ENCODE results near the gene TAF1. TPM values are rescaled to one million over a fixed set of nuclear protein-coding genes. Genes with fewer than 3 reads are reported as not detected.
A peak's percentile ranks its signal among the peaks of the same experiment; 100 is the strongest.
"Not testable (repeated sequence)": the region's sequence is repeated elsewhere in the genome, so short reads cannot be mapped to it uniquely, and the experiment has no call there.

Gene TAF1
- total and polyA plus RNA-seq, 9 of the 15 experiments (the other 6 are each of a cell fraction or from before 2014, with no cell fraction given), result 6.4 to 45.1 (median 38.1) TPM

- H3K9me3 ChIP-seq (replicated peaks; ENCODE audit: control insufficient read depth, insufficient read depth, low read depth, low read length); BruUV-seq (replicated peaks); ATAC-seq; H3K4me1 ChIP-seq (replicated peaks in 1 of 2; ENCODE audit: control insufficient read depth in 2 of 2, insufficient read depth in 2 of 2, low read length in 2 of 2); POLR2A ChIA-PET; H3K4me2 ChIP-seq (ENCODE audit: insufficient read depth, low read length); H4K20me1 ChIP-seq (replicated peaks; ENCODE audit: control insufficient read depth, insufficient read depth, low read length); H3K27ac ChIP-seq (ENCODE audit: extremely low read depth, low read depth, low read length); H3K4me3 ChIP-seq; H3K27me3 ChIP-seq (ENCODE audit: control insufficient read depth in 2 of 2, insufficient read depth in 2 of 2, low read length in 2 of 2); FAIRE-seq; CTCF ChIA-PET (ENCODE audit: low intra/inter-chr PET ratio); H3K9ac ChIP-seq (ENCODE audit: insufficient read depth in 1 of 2, low read depth in 2 of 2, low read length in 2 of 2); DNase-seq (ENCODE audit: extremely low read depth in 1 of 4, low spot score in 3 of 4); in situ Hi-C loops (cut with MboI); H3K79me2 ChIP-seq (ENCODE audit: control insufficient read depth, insufficient read depth, low read length); H3K9me1 ChIP-seq (ENCODE audit: control insufficient read depth, insufficient read depth, low read length); H2AFZ ChIP-seq (ENCODE audit: low read depth, low read length); H3K36me3 ChIP-seq (ENCODE audit: control insufficient read depth, insufficient read depth, low read length); intact Hi-C loops (cut with micrococcal nuclease): not testable (repeated sequence)
- WGBS (ENCODE audit: insufficient coverage, low coverage, missing lambda C conversion rate), result 50% methylated on average over 5 of the region's 5 CpGs
- peak; percentile 47 for TF ChIP-seq NFYB (IDR thresholded peaks at IDR 0.05; ENCODE audit: extremely low read depth, insufficient read length)
- peak; percentile 63; the same call in 1 of the 2 replicates for TF ChIP-seq MBD2 (IDR thresholded peaks at IDR 0.05; ENCODE audit: borderline replicate concordance, low read depth)
- TF ChIP-seq ZNF316 (IDR thresholded peaks at IDR 0.05), result peak; percentile 77
- peak; percentile 56 for TF ChIP-seq CC2D1A (IDR thresholded peaks at IDR 0.05)
- TF ChIP-seq C11orf30 (IDR thresholded peaks at IDR 0.05; ENCODE audit: low read depth), result peak; percentile 32; the same call in 1 of the 2 replicates
- peak; percentile 72 for TF ChIP-seq ASH1L (IDR thresholded peaks at IDR 0.05; ENCODE audit: borderline replicate concordance, low read depth, partially characterized antibody)
- TF ChIP-seq MAFG (tag; conservative IDR thresholded peaks at IDR 0.05), result peak; percentile 51; the same call in 1 of the 2 replicates
Observed at GRCh38 chrX:71502080-71502479, 135.9 kb downstream of the TAF1 start.

- H3K9me3 ChIP-seq (replicated peaks; ENCODE audit: control insufficient read depth, insufficient read depth, low read depth, low read length), result no peaks in the 10 kb centered on the region
- no peaks in the 10 kb centered on the region for H3K36me3 ChIP-seq (ENCODE audit: control insufficient read depth, insufficient read depth, low read length)
- no peaks in the 10 kb centered on the region for H3K9me1 ChIP-seq (ENCODE audit: control insufficient read depth, insufficient read depth, low read length)
- TF ChIP-seq ZBTB34 (CRISPR knock-in tag; IDR thresholded peaks at IDR 0.05), result no peak
- H3K4me1 ChIP-seq (replicated peaks in 1 of 2; ENCODE audit: control insufficient read depth in 2 of 2, insufficient read depth in 2 of 2, low read length in 2 of 2), result no peaks in the 10 kb centered on the region
- no peak for ATAC-seq
- no peak overlapping the region for H3K4me2 ChIP-seq (ENCODE audit: insufficient read depth, low read length)
- H3K79me2 ChIP-seq (ENCODE audit: control insufficient read depth, insufficient read depth, low read length), result no peaks in the 10 kb centered on the region
- no peak overlapping the region for H3K27ac ChIP-seq (ENCODE audit: extremely low read depth, low read depth, low read length)
- no peak for DNase-seq (ENCODE audit: extremely low read depth in 1 of 4, low spot score in 3 of 4)
- H3K4me3 ChIP-seq, result no peak overlapping the region
- ChIA-PET POLR2A (interaction anchor here (1.2 kb wide), 1 partner anchor 11 kb away, joined by 3 read pairs; no protein-coding TSS in a partner anchor), CTCF (ENCODE audit: low intra/inter-chr PET ratio) (interaction anchor here (0.7 kb wide), 1 partner anchor 79 kb away, joined by 3 read pairs; no protein-coding TSS in a partner anchor)
- in situ Hi-C loops (cut with MboI) (no loop called here), intact Hi-C loops (cut with micrococcal nuclease) (no loop called here)
- no peaks in the 10 kb centered on the region for H3K27me3 ChIP-seq (ENCODE audit: control insufficient read depth in 2 of 2, insufficient read depth in 2 of 2, low read length in 2 of 2)
- H3K9ac ChIP-seq (ENCODE audit: insufficient read depth in 1 of 2, low read depth in 2 of 2, low read length in 2 of 2), result no peak overlapping the region
- no peak overlapping the region for H2AFZ ChIP-seq (ENCODE audit: low read depth, low read length)
- 0% methylated on average over 1 of the region's 1 CpG for WGBS (ENCODE audit: insufficient coverage, low coverage, missing lambda C conversion rate)
- H4K20me1 ChIP-seq (replicated peaks; ENCODE audit: control insufficient read depth, insufficient read depth, low read length), result no peaks in the 10 kb centered on the region
- FAIRE-seq, result no peak
- no TSS peak for BruUV-seq (replicated peaks)
Observed at GRCh38 chrX:71504346-71504745, 138.2 kb downstream of the TAF1 start.

All from K562 (cell line).